LNCAP (cell line): ENCODE measurements around the gene PROSER3.

ENCODE experiments used
- TF ChIP-seq, protein P1 (sequence below): fragments of 450-650 bp; IDR thresholded peaks from 2 replicates; pipeline ENCODE4 v1.5.1; 2017; ENCODE audit warnings: mild to moderate bottlenecking

The PROSER3 gene

DNA sequence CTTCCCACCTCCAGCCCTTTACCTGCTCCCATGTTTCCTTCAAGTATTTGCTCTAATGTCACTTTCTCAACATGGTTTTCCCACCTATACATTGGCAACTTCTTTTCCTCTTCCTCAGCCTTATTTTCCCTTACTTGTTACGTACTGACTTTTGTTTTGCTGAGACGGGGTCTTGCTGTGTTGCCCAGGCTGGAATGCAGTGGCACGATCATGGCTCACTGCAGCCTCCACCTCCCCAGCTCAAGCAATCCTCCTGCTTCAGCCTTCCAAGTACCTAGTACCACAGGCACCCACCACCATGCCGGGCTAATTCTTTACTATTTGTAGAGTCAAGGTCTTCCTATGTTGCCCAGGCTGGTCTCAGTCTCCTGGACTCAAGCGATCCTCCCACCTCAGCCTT lies 49.7 kb downstream of the PROSER3 start:
- TF ChIP-seq, protein P1, sequence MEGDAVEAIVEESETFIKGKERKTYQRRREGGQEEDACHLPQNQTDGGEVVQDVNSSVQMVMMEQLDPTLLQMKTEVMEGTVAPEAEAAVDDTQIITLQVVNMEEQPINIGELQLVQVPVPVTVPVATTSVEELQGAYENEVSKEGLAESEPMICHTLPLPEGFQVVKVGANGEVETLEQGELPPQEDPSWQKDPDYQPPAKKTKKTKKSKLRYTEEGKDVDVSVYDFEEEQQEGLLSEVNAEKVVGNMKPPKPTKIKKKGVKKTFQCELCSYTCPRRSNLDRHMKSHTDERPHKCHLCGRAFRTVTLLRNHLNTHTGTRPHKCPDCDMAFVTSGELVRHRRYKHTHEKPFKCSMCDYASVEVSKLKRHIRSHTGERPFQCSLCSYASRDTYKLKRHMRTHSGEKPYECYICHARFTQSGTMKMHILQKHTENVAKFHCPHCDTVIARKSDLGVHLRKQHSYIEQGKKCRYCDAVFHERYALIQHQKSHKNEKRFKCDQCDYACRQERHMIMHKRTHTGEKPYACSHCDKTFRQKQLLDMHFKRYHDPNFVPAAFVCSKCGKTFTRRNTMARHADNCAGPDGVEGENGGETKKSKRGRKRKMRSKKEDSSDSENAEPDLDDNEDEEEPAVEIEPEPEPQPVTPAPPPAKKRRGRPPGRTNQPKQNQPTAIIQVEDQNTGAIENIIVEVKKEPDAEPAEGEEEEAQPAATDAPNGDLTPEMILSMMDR = no peak

DNA sequence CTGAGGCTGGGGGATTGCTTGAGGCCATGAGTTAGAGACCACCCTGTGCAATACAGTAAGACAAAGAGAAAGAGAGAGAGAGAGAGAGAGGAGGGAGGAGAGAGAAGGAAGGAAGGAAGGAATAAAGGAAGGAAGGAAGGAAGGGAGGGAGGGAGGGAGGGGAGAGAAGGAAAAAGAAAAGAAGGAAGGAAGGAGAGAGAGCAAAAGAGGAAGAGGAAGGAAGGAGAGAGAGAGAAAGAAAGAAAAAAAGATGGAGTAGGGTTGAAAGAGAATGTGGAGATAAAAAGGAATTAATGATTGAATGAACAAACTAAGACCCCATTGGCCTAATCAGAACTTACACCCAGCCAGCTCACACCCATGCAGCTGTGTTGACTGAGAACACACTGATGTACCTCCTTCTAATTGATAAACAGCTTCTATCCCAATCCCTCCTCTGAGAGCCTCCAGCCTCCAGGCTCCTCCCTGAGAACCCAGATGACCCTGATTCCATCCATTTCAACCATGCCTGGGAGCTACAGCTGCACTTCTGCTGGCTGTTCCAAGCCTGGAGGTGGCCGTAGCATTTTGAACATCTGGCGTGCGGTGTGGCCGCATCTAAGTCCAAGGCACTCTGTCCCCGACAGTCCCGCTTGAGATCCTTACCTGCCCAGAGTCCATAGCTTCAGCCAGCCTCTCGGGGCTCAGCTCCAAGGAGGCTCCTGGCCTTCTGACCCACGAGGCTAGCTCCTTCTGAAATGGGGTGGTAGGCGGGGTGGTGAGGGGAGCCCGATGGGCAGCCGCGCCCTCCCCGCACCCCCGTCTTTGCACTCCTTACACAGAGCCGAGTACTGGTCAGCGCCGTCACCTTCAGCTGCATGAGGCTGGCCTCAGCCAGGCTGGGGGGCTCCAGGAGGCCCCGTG lies 53.6 kb downstream of the PROSER3 start:
- TF ChIP-seq, protein P1 = no peak

DNA sequence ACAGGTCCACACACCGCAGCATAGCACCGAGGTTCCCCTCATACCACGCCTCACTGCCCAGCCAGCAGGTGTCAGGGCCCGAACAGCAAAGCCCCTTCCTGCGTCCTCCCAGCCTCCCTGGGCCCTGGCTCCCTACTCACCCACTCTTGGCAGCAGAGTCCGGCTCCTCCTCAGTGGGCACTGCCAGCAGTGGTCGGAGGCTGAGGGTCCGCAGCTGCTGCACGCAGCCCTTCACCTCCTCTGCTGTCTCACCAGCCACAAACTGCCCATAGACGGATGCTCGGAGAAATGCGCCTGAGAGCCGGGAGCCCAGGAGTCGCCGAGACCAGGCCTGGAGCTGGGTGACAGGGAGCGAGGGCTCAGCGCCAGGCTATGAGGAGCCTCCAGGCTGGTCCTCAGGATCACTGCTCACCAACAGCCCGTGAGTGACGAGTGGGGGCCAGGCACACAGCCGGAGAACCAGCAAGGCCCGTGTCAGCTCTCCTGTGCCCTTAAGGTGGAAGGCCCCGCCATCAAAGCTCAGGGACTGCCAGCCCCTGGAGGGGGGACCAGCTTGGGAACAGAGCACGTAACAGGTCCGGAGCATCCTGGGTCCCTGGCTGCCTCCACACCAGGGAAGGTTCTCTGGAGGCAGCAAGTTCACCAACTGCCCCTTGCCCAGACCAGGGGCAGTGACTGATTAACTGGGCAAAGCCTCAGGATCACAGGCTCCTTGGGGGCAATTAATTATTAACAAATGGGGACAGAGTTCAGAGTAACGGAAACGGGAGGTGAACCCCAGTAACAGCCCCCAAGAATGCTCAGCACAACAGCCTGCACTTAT lies 54.5 kb downstream of the PROSER3 start, which contains the start of gene PRODH2:
Gene PRODH2 (minus strand): TSS at position 626 of the 823 bp plus-strand sequence. CDS start 40 bp downstream, at position 586.
- TF ChIP-seq, protein P1 = no peak

DNA sequence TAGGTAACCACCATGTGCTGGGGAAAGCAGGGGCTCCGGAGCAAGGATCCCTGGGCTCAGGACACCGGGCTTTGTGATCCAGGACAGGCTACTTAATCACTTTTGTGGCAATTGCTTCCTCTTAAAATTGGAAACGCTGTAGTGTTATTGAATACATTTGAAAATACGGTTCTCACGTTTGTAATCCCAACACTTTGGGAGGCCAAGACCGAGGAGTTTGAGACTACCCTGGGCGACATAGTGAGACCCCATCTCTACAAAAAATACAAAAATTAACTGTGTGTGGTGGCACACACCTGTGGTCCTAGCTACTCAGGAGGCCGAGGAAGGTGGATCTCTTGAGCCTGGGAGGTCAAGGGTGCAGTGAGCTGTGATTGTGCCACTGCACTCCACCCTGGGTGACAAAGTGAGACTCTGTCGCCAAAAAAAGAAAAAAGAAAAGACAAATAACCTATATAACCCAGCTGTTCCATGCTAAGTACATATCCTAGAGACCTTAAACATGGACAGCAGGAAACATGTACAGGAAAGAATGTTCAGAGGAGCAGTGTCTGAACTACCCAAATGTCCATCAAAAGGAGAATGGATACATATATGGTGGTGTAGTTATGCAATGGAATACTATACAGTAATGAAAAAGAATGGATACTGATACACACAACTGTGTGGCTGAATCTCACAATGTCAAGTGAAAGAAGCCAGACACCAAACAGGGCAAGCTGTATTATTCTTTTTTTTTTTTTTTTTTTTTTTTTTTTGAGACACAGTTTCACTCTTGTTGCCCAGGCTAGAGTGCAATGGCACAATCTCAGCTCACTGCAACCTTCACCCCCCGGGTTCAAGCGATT lies 55.3 kb downstream of the PROSER3 start:
- TF ChIP-seq, protein P1 = no peak

DNA sequence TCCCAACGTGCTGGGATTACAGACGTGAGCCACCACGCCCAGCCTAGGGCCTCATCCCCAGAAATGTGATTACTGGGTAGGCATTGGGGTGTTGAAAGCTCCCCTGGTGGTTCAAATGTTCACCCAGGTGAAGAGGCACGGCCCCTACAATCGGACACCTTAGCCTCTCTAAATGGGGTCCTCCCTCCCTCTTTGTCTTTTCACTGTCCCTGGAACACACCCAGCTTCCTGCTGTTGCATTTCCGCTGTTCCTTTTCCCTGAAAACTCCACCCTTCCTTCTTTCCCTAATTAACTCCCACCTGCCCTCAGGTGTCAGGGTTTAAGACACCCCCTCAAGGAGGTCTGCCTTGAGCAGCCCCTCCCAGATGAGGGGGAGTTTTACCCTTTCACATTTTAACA lies 58.3 kb downstream of the PROSER3 start:
- TF ChIP-seq, protein P1 = no peak

DNA sequence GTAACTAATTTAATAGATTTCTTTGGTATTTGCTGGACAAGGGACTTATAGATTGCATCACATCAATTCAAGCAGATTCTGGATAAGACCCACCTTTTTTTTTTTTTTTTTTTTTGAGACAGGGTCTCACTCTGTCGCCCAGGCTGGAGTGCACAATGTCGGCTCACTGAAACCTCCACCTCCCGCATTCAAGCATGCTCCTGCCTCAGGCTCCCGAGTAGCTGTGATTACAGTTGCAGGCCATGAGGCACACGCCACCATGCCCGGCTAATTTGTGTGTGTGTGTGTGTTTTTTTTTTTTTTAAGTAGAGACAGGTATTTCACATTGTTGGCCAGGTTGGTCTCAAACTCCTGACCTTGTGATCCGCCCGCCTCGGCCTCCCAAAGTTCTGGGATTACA lies 58.9 kb downstream of the PROSER3 start:
- TF ChIP-seq, protein P1 = no peak

DNA sequence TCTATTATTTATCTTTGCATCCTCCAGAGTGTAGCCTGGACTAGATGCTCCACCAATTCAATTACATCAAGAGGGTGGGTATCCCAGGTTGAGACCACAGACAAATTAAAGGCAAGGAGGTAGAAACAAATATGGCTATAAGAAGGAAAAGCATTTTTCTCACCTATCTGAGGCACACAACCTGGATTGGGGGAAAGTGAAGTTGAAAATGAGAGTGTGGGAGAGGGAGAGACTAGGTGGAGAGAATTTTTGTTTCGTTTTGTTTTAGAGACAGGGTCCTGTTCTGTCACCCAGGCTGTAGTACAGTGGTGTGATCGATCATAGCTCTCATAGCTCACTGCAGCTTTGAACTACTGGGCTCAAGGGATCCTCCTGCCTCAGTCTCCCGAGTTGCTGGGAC lies 60.5 kb downstream of the PROSER3 start:
- TF ChIP-seq, protein P1 = no peak
